HG02763 (cell line): Measurements from ENCODE around the gene PAPPA.

Source experiments
- ATAC-seq: cut with Tn5 transposase; IDR thresholded peaks from one replicate; pipeline ENCODE4 v1.9.1; 2021; ENCODE audit warnings: mild to moderate bottlenecking, moderate library complexity; ENCODE audit not compliant: unreplicated experiment

The PAPPA gene

DNA sequence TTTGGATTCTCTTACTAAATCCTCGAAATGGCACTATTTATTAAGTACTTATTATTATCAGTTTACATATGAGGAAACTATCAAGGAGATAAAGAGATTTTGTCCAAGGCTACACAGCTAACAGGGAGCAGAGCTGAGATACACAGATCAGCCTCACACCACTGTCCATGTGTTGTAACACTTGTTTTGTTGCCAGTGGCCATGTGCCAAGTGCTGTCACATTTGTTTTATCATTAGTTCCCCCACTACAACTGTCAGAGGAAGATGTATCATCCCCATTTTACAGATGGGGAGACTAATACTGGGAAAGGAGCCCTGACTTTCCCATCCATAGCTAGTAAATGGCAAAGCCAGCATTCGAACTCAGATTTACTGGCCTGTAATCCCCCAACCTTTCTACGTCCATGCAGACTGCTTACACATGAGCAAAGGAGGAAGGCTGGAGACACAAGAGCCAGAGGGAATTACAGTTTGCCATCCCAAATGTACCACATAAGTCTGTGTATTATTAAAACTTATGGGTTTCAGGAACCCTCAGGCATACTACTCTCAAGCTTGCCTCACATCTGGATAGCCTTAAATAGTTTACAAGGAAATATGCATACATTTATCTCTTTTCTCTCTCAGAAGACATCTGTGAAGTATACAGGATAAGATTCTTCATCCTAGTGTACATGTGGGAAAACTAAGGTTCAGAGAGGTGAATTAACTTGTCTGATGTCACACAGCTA is 25.1 kb downstream of the PAPPA start:
- ATAC-seq = no peak

DNA sequence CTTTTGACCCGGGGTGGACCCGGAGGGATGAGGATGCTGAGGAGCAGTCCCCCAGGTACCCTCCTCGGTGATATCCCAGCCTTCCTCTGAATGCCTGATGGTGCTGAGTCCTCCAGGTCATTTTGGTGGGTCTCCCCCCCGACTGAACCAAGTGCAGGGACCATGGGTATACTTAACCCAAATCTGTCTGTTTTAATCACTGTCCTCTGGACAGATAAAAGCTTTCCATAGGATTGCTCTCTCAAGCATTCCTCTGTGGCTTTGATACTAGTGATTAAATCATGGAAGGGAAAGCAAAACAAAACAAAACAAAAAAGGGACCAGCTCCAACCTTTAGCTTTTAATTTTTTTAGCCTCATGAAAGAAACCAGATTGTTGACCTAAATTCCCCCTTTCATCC is 26.0 kb downstream of the PAPPA start:
- ATAC-seq = no peak

DNA sequence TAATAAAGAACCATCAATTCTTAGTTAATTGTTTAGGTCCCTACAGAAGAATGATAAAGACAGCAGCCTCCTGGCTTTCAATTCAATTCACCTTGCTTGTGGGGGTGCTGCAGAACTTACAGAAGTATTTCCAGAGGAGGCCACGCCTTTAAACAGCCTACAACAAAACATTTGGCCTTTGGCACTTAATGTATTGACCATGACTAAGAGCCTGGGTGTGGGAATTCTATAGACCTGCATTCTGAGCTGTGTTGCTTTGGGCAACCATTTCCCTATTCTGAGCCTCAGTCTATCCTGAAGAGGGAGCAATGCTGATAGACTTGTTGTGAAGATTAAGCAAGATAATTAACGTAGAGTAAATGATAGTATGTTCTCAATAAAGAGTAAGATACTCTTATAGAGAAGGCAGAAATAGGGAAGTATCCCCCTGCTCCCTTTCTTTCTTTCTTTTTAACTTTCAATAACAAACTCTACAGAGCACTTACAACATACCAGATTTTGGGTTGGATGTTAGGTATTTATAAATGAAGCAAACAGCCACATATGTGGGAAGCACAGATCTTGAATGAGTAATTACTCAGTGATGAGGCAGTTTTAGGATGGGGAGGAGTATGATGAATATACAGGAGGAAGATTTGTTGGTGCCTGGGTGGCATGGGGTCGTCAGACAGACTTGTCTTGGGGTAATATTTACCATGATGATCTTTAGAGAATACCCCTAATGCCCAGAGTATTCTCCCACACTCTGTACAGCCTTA is 28.4 kb downstream of the PAPPA start:
- ATAC-seq = no peak

DNA sequence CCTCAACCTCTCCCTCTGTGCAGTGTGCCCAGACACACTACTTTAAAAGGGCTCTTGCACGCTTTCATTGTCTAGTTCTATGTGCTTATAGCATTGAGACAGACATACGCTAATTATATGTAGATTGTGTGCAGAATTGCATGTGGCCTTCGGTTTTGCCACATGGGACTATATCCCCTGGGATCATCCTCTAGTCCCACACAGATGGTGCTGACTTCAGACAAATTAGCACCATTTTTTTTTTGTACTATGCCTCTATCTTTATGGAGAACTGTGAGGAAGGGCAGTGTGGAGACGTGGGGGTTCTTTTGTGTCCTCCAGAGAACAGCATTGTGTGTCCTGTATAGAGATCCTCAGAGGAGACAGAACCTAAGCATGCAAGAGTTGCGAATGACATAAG is 29.3 kb downstream of the PAPPA start:
- ATAC-seq = no peak

DNA sequence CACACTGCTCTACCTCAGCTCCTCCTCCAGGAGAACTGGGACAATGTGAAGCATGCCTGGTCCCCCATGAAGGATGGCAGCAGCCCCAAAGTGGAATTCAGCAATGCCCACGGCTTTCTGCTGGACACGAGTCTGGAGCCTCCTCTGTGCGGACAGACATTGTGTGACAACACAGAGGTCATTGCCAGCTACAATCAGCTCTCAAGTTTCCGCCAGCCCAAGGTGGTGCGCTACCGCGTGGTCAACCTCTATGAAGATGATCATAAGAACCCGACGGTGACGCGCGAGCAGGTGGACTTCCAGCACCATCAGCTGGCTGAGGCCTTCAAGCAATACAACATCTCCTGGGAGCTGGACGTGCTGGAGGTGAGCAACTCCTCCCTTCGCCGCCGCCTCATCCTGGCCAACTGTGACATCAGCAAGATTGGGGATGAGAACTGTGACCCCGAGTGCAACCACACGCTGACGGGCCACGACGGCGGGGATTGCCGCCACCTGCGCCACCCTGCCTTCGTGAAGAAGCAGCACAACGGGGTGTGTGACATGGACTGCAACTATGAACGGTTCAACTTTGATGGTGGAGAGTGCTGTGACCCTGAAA is 34.1 kb downstream of the PAPPA start:
- ATAC-seq = no peak

DNA sequence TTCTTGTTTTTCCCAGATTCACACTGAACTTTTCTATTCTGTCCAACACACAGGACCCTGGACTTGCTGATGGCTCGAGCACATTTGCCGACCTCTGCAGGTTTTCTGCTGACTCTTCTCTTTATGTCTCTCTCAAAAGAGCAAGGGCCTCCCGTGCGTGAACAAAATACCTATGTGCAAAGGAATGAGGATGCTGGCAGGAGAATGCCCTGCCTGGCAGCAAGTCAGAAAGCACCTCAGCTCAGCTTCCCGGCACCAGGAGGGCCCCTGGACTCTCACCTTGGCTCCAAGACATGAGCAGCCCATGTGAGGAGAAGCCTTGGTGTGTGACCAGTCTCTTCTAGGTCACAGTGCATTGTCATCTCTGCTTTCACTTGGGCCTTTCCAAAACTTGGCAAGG is 36.1 kb downstream of the PAPPA start:
- ATAC-seq = no peak

DNA sequence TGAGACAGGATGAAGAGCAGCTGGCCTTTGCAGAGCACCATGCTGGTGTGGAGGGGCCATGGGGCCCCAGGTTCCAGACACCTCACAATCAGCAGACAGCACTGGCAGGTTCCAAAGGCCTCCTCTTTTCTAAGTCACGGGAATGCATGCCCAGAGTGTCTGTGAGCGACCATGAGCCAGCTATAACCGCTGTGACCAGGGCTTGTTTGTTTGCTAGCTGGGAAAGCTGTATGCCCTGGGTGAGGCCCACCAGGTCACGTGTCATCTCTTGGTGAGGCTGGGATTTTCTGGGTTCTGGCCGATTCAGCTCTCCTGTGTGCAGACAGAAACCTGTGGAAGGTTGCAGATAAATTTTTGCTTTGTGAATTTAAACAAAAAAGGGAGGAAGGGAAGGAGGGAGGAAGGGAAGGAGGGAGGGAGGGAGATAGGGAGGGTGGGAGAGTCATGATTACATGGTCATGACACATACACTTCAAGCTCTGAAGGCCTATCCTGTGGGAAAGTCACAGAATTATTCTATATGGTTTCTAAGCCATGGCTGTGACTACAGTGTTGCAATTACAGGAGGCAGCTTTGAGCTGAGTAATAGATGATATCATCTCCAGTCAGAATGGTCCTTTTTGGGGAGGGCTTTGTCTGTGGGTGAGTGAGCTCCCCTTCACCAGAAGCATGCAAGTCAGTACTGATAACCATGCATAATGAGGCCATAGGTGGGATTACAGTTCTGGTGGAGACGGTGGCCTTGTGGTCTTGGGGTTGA is 37.2 kb downstream of the PAPPA start:
- ATAC-seq = no peak

DNA sequence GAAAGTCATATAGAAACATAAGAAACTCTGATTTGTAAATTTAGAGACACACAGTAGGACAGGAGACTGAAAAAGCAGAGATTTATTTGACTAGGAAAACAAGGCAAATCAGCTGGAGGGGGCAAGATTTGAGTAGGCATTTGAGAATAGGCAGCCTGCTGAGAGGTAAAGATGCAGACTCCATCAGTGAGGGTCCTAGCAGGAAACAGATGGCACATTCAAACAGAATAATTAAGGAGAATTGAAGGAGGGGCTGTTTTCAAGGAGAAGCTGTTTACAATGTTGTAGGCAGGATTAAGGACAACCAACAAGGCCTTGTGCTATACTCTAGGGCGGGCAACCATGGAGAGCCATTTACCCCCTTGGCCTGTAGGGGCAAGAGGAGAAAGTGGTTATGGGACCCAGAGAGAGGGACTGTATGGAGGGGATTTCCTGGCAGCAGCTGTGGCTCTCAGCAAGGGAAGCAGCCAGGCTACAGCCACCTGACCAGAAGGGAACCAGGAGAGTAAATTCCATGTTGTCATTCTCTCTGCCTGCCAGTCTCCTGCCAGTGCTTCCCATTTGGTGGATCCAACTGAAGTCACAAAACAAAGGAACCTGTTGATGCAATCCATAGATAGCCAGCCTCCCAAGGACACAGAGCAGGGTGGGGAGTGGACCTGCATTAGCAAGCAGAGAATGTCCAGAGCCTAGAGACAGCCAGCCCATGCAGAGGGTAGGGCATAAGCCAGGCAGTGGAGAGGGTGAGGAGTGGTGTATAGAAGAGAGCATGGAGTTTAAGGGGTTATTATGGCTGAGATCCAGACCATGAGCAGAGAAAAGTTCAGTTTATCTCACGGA is 38.2 kb downstream of the PAPPA start:
- ATAC-seq = no peak

DNA sequence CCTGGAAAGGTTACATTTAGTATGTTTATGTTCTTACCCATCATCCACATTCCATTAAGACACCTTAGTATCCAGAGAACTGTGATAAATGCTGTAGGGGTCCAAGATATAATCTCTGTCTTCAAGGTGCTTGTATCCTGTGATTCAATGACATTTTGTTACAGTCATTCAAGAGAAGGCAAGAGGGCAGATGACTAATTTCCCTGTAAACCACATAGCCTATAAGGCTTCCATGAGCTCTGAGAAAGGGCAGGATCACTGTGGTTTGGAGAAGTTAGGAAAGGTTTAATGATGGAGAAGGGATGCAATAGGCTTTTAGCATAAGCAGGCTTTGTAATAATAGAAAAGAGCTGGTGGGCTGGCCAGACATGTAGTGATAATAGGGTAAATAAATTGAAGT is 40.0 kb downstream of the PAPPA start:
- no peak for ATAC-seq

DNA sequence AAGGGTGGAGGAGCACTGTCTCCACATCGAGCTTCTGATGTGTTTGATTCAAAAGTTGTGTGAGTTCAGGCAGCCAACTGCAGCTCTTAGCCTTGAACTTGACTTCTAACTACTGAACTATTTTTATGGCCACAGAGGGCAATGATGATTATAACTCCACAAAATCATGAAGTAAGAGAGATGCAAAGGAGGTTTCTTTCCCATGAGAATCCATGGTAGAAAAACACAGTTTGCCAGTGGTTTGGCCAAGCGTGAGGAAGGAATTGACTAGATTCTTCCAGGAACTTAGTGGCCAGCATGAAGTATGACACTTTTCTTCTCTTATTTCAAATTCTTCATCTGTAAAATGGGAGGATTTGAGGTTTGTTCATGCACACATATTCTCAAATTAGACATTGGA is 43.2 kb downstream of the PAPPA start:
- no peak for ATAC-seq

DNA sequence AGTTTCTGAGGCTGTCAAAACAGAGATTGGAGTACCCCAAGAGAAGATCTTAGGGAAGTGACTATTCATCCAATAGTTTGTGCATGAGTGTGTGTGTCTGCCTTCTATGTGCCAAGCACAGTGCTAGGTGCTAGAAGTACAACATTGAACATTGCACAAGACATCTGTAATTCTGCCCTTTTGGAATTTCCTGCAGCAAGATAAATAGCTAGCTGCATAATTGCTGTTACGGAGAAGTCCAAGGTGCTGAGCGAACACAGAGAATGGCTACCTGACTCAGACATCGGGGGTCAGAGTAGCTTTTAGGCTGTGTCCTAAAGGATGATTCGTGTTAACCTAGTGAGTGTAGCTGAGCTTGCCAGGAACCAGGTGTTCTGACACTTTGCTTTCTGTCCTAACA is 44.8 kb downstream of the PAPPA start:
- ATAC-seq = no peak

DNA sequence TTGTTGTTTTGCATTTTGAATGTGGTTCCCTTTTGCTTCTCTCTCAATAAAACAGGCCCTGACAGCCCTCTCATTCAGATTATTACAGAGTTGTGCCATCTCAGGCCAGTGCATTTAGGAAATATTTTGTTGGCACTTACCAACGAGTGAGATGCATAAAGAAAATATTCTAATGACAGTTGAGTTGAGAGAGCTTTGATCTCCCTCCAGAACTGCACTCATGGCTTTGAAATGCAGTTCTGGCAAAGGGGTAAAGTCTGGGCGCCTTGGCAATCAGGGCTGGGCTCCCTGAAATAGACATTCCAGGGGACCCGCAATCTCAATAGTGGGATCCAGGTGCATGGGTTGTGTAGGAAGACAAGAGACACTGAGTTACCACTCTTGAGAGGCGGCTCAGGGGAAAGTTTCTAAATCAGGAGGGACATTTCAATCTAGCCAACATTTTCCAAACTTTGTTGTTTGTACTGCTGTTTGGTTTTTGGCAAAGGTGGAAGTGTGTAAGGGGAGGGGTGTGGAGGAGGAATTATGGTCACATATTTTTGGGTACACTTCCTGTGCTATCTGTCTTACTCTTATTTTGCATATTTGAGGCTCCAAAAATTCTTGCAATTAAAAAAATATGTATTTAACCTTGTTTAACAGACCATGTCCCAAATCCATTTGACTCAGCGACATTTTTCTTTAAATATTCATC is 48.8 kb downstream of the PAPPA start:
- no peak for ATAC-seq

DNA sequence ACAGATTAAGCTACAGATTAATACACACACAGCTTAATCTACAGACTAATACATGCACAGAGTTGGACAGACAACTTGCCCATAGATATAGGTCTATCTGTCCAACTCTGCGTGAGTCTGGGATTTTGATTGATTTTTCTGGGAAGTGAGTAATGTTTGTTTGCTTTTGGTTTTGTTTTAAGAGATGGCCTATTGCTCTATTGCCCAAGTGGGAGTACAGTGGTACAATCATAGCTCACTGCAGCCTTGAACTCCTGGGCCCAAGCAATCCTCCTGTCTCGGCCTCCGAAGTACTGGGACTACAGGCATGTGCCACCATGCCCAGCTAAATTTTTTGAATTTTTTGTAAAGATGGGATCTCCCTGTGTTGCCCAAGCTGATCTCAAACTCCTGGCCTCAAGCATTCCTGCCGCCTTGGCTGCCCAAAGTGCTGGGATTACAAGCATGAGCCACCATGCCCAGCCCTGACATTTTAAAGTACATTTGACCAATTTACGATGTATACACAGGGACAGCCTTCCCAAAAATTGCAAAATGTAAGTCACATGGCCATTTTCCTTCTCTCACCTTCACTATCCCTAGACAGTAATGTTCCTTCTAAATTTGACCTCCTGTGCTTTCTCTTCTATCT is 50.8 kb downstream of the PAPPA start:
- no peak for ATAC-seq

DNA sequence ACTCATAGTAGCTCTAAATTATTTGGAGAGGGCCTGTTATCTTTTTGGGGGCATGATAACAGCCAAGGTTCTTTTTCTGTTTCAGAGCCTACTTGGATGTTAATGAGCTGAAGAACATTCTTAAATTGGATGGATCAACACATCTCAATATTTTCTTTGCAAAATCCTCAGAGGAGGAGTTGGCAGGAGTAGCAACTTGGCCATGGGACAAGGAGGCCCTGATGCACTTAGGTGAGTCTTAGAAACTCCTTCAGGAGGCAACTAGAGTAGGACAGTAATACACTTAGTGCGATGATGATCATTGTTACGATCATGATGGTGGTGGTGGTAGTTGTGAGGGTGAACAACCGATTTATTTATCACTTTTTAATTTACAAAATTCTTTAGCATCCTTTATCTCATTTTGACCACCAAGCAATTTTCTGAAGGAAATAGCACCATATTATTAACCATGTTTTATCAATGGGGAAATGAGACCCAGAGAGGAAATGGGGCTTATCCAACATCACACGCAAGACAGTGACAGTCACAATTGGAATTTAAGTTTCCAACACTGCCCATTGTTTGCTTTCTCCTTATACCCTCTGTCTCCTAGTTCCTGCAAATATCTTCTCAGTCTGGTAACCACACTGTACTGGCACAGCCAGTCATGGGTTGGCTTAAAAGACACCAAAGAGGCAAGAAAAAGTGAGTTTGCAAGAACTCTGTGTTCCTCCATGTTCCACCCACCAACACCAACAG is 54.0 kb downstream of the PAPPA start:
- ATAC-seq = no peak

DNA sequence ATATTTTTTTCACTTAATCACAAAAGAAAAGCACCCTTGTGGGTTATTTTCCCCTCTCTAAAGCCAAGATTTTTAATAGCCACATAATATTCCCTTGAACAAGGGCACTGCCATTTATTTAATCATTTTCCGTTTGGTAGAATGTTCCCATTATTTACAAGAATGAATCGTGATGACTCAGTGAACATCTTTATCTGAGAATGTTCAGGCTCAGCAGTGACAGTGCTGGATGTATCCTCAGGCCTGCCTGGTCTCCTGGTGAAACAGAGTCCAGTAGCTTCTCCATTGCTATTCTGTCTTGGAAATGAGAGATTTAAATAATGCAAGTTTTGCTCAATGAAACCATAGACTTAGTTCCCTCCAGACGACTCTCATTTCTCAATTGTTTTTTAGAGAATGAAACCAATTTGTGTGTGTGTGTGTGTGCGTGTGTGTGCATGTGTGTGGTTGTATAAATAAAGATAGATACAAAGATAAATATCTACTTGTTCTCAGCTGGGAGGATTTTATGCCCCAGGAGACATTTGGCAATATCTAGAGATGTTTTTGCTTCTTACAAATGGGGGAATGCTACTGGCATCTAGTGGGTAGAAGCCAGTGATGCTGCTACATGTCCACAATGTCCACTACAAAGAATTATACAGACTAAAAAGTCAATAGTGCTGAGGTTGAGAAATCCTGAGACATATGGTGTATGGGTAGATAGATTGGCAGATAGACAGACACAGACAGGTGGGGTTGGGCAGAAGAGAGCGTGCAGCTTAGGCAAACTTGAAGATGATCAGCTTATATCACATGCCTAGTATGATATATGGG is 55.0 kb downstream of the PAPPA start:
- ATAC-seq = no peak

DNA sequence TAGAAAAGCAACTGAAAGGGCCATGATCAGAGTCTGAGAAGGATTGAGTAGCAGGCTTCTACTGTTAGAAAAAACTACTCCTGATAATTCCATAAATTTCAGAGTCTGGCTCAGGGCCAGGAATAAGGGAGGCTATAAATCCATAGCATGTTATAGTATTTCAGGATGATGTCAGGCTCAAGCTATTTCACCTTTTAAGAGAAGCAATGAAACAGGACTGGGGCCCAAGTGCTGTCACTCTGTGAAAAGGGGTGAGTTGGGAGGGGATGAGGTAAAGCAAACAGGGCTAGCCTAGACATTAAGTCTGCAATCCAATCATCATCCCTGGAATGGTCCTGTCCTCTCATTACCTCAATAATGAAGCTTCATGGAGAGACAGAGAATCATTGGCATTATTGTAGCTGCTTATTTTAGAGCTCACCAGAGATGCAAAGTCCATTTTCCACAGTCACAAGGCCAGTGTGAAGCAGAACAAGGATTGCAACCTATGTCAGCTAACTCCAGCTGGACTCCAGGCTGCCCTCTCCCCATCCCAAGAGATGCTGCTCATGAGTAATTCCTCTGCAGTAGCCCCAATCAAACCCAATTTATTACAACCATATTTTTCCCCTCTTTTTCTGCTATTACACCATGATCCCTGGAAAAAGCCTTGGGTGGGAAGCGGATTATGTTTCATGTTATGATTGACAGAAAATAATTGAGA is 56.0 kb downstream of the PAPPA start:
- ATAC-seq = no peak

DNA sequence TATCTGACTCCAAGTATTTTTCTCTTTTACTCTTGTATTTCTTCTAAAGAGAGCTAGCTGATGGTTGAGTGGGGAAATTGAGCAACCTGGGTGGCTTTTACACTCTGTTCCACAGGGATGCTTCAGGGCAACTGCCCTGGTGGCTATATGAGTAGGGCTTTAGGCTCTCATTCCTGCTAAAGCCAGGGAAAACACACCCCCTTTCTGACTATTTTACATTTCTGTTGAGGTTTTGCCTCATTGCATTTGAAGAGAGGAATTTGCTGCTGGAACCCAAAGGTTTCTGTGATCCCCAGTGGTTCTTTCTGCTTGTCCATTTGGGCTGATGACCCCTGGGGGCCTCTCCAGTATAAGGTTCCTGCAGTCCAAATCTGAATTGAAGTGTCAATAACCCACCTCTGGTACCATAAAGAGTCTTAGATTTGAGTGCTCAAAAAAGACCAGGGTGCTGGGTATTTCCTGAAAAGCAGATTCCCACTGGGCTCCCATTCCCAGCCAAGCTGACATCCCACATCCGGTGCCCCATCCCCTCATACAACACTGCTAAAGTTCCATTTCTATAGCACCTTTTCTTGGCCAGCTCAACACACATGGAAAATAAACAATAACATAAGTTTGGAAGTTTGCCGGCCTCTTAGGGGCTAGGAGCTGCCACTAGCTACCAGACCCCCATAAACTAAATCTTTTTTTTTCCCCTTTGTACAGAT is 59.5 kb downstream of the PAPPA start:
- ATAC-seq = no peak
